HG02678 (cell line): Measurements from ENCODE around the gene INO80.
A peak's percentile ranks its signal among the peaks of the same experiment; 100 is the strongest.
"Not testable (repeated sequence)": the region's sequence is repeated elsewhere in the genome, so short reads cannot be mapped to it uniquely, and the experiment has no call there.

Experiments
- ATAC-seq: cut with Tn5 transposase; IDR thresholded peaks from one replicate; pipeline ENCODE4 v1.9.1; 2021; ENCODE audit warnings: mild to moderate bottlenecking, moderate library complexity; ENCODE audit not compliant: unreplicated experiment

INO80 gene

DNA sequence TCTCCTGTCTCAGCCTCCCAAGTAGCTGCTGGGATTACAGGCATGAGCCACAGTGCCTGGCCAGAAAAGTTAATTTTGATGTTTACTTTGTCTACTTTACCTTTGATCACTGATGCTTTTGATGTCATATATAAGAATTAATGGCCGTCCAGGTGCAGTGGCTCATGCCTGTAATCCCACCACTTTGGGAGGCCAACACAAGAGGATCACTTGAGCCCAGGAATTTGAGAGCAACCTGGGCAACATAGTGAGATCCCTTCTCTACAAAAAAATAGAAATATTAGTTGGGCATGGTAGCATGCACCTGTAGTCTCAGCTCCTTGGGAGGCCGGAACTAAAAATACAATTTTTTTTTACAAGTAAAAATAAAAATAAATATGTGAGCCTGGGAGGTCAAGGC is 6.8 kb upstream of the INO80 start:
- no peak for ATAC-seq

DNA sequence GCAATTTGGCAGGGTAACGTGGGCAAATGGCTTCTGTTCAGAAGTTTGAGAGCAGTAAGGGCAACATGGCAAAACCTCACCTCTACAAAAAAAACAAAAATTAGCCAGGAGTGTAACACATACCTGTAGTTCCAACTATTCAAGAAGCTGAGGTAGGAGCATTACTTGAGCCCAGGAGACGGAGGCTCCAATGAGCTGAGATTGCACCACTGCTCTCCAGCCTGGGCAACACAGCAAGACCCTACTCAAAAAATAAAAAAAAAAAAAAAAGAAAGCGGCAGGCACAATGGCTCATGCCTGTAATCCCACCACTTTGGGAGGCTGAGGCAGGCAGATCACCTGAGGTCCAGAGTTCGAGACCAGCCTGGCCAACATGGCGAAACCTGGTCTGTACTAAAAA is 5.9 kb upstream of the INO80 start:
- no peak for ATAC-seq

DNA sequence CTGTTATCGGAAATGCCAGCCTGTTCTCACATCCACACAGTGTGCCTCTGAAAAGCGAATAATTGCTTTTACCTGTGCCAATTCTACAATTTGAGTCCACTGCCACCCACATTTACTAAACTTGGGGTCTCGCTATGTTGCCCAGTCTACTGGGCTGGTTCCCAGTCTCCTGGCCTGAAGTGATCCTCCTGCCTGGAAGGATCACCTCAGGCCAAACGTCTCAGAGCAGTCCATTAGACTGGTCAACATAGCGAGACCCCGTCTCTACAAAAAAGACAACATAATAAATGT is 827 bp upstream of the INO80 start:
- no peak for ATAC-seq

DNA sequence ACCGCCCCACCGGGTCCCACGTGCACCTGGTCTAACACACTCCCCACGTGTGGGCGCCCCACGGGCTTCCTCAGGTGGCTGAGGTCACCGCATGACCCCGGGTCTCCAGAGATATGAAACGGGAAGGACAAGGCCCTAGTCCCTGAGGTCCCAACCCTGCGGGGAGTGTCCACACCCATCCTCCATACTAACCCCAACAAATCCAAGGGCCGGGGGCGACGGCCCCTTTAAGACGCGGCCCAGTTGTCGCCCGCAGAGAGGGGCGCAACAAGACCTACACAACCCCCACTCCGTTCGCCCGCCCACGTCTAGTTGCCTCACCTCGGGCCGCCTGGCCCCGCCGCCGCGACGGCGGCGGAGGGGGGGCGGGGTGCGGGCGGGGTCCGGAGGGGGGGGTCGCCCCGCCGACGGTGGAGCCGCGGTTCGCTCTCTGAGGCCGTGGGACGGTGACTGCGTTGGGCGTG is 396 bp downstream of the INO80 start:
- peak; percentile 51 for ATAC-seq

DNA sequence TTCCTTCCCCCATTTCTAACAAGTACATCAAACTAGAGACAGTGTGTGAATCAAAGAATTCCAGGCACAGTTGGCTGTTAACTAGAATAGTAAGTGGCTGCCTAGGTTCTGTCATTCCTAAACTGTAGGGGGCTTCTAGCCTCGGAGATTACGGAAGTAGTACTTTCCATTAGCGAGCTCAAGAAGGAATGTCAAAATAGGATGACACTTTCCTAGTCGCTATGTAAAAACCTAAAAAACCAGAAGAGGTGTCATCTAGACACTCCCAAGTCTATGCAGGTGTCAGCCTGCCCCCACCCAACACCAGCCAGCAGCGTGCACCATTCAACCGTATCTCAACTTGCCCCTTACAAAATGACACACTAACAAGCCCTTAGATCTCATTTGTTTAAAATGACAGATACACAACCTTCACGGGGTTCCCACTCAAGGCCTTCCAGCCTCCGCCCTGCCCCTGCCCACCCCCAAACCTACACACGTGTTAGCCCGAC is 874 bp downstream of the INO80 start:
- ATAC-seq, result no peak

DNA sequence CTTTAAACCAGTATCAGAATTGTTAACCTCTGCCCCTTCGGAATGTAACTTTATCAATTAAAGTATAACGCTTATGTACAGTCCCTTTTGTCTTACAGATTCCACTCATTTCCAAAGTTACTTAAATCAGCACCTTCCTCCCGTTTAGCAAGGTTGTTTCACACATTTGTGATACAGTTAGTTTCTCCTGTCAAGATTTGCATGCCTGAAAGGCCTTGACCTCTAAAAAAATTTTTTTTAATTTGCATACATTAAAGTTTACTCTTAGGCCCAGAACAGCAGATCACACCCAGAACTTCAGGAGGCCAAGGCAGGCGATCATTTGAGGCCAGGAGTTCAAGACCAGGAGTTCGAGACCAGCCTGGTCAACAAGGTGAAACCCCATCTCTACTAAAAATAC is 9.1 kb downstream of the INO80 start:
- ATAC-seq, result no peak

DNA sequence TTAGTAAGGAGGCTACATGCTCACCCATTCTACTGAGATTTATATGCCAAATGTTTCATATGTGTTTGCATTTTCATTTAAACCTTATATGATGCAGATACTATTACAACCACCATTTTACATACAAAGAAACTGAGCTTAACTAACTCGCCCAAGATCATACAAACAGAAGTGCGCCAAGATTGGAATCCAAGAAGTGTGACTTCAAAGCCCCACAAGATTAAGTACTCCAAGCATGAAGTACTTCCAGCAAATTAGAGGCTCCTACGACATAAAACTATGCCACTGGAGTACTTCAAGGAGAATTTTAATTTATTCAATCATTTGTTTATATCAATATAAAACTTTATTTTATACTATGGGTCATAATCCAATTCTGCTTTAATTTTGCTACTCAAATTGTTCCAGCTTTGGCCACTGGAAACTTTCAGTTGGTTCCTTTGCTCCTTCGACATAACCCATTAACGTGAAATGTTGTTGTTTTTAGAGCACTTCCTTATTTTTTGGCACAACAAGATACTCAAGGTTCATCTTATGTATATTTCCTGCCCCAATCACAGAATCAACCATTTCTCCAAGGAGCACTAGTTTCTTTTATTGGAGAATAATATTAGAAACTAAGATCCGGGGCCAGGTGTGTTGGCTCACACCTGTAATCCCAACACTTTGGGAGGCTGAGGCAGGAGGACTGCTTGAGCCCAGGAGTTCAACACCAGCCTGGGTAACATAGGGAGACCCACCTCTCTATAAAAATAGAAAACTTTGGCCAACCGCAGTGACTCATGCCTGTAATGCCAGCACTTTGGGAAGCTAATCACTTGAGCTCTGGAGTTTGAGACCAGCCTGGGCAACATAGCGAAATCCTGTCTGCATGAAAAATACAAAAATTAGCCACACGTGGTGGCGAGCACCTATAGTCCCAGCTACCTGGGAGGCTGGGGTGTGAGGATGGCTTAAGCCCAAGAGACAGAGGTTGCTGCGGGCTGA is 10.4 kb downstream of the INO80 start:
- ATAC-seq, result no peak

DNA sequence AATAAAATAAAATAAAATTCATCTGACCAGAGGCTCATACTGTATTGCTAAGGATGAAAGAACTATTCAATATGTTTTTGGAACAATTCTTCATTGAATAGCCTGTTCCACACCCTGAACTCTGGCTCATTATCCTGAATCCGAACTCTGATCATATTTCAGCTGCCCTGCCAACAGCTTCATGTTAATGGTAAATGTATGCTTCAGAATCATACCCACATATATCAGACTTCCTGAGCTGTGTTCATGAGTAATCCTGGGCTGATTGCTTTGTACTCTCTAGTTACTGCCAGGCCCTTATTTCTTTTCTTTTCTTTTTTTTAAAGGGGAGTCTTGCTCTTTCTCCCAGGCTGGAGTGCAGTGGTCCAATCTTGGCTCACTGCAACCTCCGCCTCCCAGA is 11.8 kb downstream of the INO80 start:
- no peak for ATAC-seq

DNA sequence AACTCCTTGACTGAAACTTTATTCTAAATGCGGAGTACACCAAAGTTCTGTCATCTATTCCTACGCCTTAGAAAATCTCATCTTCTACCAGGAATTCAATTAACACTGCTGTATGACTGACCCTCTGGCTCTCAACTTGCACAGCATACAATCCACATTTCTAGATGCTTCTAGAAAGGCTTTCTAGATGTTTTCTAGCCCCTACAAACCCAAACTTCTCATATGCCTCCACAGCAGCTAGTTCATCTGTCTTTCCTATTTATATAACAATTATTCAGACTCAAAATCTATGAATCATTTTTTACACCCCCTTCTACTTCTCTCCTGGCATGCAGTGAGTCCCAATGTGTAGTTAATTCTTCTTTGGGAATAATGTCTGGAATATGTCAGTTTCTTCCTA is 13.2 kb downstream of the INO80 start:
- no peak for ATAC-seq

DNA sequence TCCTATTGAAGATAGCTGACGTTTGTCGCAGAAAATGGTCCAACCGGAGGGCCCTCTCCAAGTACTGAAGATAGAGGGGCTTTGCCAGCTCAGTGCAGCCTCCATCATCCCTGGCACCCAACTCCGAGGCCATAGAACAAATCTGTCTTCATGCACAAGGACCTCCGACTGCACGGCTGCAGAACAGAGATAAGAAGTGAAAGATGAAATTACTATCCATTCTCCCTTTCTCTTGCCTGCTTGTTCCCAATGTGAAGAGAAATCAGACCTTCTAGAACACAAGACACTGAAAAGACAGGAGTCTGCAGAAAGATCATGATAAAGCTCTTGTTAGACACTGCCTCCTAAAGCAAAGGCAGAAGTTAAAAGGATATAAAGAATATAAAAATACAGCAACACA is 19.9 kb downstream of the INO80 start:
- ATAC-seq, result no peak

DNA sequence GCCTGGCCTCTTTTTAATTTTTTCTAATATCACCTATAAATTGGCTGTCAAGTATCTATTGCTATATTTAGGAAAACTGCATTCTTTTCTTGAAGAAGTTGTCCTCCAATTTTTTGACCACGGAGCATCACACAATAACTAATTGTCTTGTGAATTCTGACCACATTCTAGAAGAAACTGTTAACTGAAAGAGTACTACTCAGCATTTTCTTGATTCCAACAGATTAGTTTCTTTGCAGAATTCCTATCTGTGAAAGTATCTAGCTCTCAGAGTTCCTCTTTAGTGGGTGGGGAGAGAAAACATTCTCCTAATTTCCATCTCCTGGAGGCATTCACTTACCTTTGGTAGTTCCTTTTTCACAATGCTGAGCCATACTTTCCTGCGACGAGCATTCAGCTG is 31.1 kb downstream of the INO80 start:
- ATAC-seq, result no peak

DNA sequence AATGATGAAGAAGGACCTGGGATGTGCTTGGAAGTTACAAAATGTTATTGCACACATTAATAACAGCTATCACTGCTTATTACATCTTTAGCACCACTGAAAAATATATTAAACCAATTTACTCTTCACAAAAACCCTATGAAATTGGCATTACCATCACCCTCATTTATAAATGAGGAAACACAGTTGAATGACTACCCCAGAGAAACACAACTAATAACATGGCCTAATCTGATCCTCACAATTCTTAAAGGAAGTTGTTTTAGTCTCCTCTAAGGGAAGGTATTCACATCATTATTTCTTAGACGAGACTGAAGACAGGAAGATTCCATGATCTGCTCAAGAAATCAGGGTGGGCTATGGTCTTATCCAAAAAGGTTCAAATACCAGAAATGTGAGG is 35.9 kb downstream of the INO80 start:
- ATAC-seq, result no peak

DNA sequence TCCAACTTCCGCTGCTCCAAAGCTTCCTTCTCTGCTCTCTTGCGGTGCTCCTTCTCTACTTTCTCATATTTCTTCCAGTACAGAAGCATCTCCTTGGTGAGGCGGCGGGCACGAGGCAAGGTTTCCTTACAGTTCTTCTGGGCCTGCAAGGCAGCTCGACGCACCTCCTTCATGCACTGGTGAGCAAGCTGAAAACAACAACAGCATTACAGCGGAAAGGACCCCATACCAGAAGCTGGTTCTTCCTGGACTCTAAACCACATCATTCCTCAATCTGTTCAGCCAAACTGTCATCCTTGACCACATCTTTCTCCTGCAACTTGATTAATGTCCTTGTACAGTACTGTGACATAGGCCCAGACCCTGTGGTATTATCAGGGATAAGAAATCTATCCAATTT is 36.4 kb downstream of the INO80 start:
- ATAC-seq, result no peak

DNA sequence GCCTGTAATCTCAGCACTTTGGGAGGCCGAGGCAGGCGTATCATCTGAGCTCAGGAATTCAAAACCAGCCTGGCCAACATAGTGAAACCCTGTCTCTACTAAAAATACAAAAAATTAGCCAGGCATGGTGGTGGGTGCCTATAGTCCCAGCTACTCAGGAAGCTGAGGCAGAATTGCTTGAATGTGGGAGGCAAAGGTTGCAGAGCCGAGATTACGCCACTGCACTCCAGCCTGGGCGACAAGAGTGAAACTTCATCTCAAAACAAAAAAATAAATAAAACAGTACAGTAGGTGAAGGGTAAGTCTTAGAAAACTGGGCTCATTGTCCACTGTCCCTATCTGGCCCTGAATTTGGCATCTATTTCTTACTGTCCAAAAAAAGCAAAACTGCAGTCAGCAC is 37.2 kb downstream of the INO80 start:
- not testable (repeated sequence) for ATAC-seq

DNA sequence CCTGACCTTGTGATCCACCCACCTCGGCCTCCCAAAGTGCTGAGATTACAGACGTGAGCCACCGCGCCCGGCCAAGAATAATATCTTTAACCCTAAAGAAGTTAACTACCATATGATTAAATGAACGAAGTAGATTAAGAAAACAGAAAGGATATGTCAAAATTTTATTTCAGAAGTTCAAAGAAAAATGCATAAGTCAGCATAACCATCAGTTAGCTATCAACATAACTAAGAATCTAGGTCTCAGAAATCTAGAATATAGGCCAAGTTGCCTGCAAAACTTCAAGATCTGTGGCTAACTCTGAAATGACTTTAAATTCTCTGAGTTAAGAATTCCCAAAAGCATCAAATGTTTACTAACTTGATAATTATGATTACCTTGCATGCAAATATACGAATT is 38.0 kb downstream of the INO80 start:
- ATAC-seq, result no peak

DNA sequence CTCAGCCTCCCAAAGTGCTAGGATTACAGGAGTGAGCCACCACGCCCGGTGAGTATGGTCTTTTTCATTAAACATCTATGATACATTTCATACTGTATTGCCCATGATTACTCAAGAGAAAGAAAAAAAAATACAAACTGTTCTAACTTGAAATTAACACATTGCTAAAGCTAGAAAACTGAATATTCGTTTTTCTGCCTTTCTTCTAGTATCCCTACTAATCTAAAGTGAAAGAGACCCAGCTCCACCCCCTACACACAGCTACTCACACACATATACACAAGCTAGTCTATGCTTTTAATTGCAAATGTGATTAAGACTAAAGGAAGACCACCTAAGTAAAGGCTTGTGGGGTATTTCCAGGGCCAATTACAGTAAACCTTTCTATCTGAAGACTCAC is 43.1 kb downstream of the INO80 start:
- ATAC-seq, result no peak

DNA sequence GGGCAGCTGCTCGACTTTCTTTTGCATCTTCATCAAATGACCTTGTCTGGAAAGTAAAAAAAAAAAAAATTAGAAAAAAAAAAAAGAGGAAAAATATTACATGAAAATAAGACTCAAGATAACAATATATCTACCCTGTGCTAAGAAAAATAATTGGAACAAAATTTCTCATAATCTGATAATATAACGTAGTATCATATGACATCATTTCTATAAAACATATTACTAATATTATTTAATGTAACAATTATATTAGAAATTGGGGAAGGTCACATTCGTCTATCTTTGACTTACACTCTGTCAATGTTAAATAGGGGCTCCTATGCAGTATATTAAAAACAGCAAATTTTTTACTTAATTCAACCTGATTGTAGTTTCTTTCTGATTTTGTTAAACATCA is 44.1 kb downstream of the INO80 start:
- ATAC-seq, result no peak

DNA sequence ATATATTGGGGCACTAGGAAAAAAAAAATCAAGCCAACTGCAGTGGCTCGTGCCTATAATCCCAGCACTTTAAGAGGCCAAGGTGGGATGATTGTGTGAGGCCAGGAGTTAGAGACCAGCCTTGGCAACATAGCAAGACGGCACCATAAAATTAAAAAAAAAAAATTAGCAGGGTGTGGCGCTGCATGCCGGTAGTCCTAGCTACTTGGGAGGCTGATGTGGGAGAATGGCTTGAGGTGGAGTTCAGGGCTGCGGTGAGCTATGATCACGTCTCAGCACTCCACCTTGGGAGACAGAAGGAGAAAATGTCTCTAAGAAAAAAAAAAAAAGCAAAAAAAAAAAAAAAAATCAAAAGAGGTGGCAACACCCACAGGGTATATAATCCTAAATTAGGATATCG is 49.6 kb downstream of the INO80 start:
- ATAC-seq, result no peak

DNA sequence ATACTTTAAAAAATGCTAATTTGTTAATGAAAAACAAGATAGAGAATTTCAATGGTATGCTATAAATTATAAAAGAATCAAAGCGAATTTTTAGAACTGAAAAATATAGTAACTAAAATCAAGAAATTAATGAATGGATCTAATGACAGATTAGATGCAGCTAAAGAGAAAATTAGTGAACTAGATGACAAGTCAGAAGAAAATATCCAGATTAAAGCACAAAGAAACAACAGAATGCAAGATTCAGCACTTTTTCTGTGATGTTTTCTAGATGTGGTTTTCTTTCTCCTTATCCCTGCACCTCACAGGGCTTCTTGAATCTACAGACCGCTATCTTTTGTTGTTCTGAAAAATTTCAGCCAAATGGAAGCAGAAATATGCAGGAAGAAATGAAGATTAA is 54.4 kb downstream of the INO80 start:
- no peak for ATAC-seq

DNA sequence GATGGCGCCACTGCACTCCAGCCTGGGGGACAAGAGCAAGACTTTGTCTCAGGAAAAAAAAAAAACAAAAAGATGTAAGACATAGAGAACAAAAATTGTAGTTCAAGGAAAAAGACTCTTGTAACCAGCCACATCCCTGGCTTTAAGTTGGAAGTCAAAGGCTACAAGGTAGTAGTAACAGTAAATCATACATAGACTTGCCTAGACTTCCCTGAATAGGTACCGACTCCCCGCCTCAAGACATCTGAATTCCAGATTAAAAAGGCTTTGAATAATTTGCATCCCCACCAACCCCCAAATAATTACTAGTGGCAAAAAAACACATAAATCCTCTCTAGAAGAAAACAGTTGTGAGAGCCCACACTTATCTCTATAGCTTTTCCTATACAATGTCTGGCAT is 55.6 kb downstream of the INO80 start:
- no peak for ATAC-seq

DNA sequence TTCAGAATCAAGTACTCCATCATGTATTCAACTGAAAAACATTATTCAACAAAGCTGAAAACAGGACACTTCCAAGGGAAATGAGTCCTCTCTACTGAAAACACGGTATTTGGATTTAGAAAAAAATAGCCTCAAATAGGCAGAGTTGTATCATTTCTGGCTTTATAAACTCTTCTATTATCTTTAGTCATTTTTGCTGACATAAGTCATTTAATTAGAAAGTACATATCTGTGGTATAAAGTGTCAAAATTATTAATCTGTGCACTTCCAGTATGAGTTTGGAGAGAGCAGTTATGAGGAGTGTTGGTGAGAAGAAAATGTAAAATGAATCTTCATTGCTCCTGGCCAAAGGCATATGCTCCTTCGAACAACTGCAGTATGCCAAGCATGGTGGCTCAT is 59.3 kb downstream of the INO80 start:
- ATAC-seq, result no peak

DNA sequence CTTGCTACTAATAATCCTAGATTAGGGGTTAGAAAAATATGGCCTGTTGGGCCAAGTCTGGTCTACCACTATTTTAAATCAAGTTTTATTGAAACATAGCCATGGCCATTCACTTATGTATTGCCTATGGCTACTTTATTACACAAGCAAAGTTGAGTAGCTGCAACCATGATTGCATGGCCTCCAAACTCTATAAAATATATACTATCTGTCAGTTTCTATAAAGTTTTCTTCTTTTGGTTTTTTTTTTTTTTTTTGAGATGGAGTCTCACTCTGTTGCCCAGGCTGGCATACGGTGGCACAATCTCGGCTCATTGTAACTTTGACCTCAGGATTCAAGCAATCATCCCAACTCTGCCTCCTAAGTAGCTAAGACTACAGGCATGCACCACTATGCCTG is 60.4 kb downstream of the INO80 start:
- ATAC-seq, result no peak

DNA sequence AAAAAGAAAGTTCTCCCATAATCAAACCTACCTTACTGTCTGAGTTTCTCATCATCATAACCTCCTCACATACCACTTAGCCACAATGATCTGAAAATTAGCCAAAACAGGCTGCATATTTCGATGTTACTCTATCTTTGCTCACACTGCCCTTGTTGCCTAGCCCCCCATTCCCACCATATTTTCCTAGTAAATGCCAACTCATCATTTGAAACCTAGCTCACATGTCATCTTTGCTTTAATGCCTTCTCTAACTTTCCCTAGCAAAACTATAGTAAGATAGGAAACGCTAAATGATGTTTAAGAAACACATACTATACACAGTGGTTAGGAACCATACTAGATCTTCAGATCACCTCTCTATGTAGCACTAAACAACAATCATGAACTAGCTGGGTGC is 64.9 kb downstream of the INO80 start:
- ATAC-seq, result no peak
